Coronary artery (tissue), 2 donors: ENCODE results near the gene GCH1.

Experiments
- DNase-seq: peaks from one replicate; pipeline ENCODE4 v3.0.0-alpha.2; 2017; ENCODE audit warnings: low spot score
- H3K27ac ChIP-seq, 2 donors: fragments of 200-600 bp; sonication (generic); one replicate each; pipeline ENCODE4 v1.5.1; 2016 to 2019
- H3K4me3 ChIP-seq: fragments of 200-600 bp; sonication (generic); 2 replicates; pipeline ENCODE4 v1.5.1; 2016; ENCODE audit warnings: mild to moderate bottlenecking, moderate library complexity
- TF ChIP-seq, protein P1 (sequence below): fragments of 200-600 bp; sonication (generic); IDR thresholded peaks from one replicate; pipeline ENCODE4 v1.5.1; 2019; ENCODE audit warnings: antibody characterized with exemption

The GCH1 gene

DNA sequence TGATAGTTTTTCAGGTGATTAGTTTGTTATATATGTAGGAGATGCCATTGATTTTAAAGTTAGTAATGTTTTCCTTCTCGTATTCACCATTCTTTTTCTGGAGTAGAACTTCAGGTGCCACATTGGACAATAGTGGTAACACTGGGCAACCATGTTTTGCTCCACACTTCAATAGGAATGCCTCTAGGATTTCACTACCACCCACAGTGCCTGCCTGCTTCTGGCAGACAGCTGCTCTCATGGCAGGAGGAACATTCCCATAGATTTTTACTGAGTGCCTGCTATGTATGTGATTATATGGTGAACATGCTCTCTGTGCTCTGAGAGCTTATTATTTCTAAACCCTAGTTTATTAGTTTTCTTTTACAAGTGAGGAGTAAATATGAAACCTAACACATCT, 53.7 kb downstream of the GCH1 start:
- DNase-seq, result no peak
- H3K4me3 ChIP-seq, result no peak overlapping the region
- TF ChIP-seq, protein P1, sequence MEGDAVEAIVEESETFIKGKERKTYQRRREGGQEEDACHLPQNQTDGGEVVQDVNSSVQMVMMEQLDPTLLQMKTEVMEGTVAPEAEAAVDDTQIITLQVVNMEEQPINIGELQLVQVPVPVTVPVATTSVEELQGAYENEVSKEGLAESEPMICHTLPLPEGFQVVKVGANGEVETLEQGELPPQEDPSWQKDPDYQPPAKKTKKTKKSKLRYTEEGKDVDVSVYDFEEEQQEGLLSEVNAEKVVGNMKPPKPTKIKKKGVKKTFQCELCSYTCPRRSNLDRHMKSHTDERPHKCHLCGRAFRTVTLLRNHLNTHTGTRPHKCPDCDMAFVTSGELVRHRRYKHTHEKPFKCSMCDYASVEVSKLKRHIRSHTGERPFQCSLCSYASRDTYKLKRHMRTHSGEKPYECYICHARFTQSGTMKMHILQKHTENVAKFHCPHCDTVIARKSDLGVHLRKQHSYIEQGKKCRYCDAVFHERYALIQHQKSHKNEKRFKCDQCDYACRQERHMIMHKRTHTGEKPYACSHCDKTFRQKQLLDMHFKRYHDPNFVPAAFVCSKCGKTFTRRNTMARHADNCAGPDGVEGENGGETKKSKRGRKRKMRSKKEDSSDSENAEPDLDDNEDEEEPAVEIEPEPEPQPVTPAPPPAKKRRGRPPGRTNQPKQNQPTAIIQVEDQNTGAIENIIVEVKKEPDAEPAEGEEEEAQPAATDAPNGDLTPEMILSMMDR, result no peak

DNA sequence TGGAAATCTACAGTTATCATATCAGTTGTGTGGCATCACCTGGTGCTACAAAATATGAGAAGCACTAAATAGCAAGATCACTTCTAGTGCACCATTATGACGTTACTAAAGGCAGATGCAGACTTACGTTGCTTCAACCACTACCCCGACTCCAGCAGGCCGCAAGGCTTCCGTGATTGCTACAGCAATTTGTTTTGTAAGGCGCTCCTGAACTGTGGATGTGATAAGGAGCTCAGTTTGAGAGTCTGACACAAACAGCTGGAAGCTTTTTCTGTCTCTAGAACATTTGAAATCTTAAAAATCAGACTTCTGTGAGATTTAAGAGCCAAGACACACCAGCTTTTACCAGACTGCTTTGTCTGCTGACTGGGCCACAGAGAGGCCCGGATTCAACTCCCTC, 57.0 kb downstream of the GCH1 start:
- no peak overlapping the region for H3K27ac ChIP-seq
- DNase-seq, result no peak
- no peak overlapping the region for H3K4me3 ChIP-seq
- TF ChIP-seq, protein P1, result no peak

More for the DNA sequence above, 53.7 kb downstream of the GCH1 start:
- no peak overlapping the region for H3K27ac ChIP-seq

DNA sequence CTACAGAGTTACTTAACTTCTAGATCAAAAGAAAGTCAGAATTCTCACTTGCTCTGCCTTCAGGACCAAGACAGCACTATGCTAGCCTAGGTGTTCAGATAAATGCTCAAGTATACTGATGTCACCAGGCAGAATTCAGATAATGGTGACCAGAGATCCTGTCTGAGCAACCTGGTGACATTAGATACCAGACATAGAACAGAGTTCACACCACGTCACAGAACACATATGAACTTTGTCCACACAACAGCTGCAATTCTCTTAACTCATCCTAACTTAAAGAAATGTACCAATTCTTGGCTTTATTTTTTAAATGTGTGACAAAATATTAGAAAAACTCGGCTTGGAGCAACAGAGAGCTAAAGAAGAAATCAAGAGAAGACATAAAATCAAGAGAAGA, 58.1 kb downstream of the GCH1 start:
- TF ChIP-seq, protein P1, result no peak
- DNase-seq, result no peak
- Histone ChIP-seq H3K4me3 (no peak overlapping the region), H3K27ac (no peak overlapping the region)

DNA sequence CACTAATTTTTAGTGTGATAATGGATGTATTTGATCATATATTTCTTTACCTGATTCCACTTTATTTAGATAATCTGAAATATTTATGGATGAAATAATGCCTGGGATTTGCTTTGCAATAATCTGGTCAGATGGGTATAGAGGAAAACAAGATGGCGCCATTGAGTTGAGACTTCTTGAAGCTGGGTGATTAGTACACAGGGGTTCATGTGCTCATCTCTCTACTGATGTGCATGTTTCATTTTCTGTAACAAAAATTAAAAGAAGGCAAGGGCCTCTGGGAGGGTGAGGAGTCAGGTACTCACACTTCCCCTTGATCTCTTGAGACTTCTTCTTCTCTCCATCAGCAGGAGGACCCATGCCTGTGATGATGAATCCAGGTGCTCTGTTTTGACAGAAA, 61.8 kb downstream of the GCH1 start:
- no peak overlapping the region for H3K4me3 ChIP-seq
- no peak for DNase-seq
- TF ChIP-seq, protein P1, result no peak
- H3K27ac ChIP-seq, result peak overlapping the region in 1 of 2 donors; percentile 74

DNA sequence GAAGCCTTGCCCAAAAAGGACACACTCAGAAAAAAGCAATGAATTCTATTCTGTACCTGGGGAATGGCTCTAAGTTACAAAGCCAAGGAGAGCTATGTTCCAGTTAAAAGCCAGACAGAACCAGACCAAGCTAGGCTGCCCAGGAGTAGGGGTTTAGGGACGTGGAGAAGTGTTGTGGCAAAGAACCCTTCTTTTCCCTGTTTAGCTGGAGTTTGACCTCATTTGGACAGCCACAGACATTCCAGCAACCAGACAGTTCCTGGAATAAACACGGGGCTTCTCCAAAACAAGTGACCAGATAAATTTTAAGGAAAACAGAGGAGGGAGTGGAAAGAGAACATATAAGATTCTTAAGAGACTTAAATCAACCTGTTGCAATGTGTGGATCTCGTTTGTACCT, 62.3 kb downstream of the GCH1 start:
- H3K4me3 ChIP-seq, result no peak overlapping the region

DNA sequence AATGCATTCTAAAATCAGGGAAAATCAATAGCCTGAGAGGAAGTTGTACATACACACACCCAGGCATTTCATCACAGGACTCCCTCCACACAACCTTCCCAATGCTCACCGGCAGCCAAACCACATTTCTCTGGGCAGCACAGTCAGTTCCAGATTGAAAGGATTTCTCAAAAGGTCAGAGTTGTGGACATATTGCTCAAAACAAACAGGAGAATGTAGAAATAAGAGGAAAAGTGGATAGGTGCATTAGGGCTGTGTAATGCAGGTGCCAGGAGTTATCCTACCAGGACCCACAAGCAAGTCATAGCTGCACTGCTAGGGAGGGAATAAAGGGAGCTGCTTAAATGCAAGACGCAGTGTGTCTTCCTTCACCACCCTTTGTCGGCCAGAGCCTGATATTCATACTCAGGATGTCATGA, 62.9 kb downstream of the GCH1 start:
- peak; percentile 79 for DNase-seq
- TF ChIP-seq, protein P1, result no peak
- Histone ChIP-seq H3K27ac (peak overlapping the region; percentile 27 to 74), H3K4me3 (no peak overlapping the region)

More for the DNA sequence above, 62.3 kb downstream of the GCH1 start:
- DNase-seq, result no peak
- peak overlapping the region; percentile 27 to 74 for H3K27ac ChIP-seq
- TF ChIP-seq, protein P1, result no peak

DNA sequence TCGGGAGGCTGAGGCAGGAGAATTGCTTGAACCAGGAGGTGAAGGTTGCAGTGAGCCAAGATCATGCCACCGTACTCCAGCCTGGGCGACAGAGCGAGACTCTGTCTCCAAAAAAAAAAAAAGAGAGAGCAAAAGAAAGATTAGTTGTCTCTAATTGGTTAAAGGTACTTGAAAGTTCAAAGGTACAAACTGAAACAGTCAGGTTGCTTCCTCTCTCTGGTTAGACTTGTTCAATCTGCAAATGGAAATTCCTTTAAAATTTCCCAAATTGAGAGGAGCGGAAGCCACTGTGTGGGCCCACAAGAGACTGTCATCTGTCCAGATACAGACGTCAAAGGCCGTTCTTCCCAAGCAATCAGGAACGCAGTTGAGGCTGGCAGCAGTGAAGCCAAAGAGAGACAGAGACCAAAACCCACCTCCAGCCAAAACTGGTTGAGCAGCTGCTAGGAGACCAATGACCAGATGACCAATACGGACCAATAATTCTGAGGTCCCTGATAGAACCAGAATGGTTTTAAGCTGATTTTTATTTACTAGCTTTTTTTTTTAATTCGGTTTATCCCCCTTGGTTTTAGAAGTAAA, 63.6 kb downstream of the GCH1 start:
- H3K27ac ChIP-seq, result peak overlapping the region in 1 of 2 donors; percentile 24
- DNase-seq, result no peak
- no peak overlapping the region for H3K4me3 ChIP-seq
- TF ChIP-seq, protein P1, result no peak
